HG02870 (cell line): ENCODE results near the gene MXD1.
"Not testable (repeated sequence)": the region's sequence is repeated elsewhere in the genome, so short reads cannot be mapped to it uniquely, and the experiment has no call there.

Experiments used
- ATAC-seq: cut with Tn5 transposase; IDR thresholded peaks from one replicate; pipeline ENCODE4 v1.9.1; 2021; ENCODE audit warnings: mild to moderate bottlenecking, moderate library complexity; ENCODE audit not compliant: unreplicated experiment

The MXD1 gene

DNA sequence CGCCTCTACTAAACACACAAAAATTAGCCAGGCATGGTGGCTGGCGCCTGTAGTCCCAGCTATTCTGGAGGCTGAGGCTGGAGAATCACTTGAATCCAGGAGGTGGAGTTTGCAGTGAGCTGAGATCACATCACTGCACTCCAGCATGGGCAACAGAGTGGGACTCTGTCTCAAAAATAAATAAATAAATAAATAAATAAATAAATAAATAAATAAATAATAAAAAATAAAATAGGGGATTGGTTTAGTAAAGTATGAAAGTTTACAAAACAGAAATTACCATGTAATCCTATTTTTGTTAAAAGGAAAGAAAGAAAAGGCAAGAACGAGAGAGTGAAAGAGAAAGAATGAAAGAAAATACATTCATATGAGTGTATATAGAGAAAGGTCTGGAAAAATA lies 35.8 kb downstream of the MXD1 start:
- not testable (repeated sequence) for ATAC-seq

DNA sequence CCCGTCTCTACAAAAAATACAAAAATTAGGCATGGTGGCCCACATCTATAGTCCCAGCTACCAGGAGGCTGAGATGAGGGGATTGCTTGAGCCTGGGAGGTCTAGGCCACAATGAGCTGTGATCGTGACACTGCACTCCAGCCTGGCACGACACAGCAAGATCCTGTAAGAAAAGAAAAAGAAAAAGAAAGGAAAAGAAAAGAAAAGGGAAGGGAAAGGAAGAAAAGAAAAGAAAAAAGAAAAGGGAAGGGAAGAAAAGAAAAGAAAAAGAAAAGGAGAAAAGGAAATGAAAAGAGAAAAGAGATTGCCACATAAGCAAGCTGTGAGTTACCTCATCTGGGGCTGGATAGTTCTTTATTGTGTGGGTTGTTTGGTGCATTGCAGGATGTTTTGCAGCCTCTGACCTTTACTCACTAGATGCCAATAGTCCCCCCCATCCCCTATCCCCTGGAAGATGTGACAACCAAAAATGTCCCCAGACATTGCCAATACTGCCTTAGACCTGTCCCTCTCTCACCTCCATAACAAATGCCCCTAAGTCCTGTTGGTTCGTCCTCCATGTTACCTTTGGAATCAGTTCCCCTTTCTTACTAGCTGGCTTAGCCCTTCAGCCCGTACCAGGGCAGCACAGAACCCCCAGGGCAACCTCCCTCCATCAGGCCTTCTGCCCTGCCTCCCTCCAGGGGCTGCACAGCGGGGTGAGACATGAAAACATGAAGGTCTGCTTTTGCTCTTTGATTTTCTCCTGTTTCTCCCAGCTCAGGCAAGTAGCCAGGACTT lies 37.6 kb downstream of the MXD1 start:
- ATAC-seq = no peak

DNA sequence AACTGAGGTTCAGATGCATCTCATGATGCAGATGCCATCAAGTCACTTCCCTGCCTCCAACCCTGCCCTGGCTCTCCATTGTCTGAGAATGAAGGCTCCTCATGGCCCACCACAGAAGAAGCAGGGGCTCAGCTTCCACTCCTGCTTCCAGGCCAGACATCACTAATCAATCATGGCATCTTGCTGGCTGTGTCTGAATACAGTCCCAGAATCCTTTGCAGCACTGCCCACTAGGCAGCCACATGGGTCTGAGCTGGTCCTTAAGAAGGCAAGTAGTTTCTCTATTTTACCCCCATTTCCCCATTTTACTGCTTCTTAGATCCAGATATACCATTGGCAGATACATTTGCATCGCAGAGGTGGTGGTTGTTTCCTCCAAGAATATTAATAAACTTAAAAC lies 39.2 kb downstream of the MXD1 start:
- ATAC-seq = no peak

DNA sequence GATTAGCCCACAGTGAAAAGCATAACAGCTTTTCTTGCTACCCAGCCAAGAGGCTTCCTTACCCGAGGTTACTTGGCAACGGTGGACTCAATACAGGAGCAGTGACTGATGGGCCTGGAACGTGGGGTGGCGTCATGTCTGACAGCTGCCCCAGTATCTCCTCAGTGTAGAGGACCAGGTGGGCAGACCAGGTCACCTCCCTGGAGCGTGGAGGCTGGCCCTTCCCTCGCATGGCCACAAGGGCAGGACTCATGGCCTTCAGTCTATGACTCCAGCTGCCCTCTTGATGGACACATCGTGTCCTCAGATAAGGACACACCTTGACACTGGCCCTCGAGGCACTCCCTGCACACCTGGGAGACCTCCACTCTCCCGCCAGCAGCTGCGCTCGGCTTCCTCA lies 40.1 kb downstream of the MXD1 start:
- ATAC-seq = no peak

DNA sequence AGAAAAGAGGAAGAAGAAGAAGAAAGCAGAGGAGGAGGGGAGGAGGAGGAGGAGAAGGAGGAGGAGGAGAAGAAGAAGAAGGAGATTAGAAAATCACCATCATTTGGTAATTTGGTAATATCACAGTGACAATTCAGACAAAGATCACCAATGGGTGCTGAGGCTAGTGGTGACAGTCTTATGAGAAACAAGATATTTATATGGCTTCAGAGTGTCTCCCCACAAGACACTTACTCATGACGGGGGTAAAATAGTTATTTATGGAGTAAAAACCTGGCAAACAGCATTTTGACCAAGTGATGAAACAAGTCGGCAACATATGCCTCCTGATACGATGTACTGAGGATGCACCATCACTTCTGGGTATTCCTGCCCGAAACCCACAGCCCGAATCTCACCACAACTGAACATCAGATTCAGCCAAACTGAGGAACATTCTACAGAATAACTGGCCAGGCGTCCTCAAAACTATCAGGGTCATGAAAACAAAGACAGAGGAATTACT lies 41.6 kb downstream of the MXD1 start:
- ATAC-seq = no peak

DNA sequence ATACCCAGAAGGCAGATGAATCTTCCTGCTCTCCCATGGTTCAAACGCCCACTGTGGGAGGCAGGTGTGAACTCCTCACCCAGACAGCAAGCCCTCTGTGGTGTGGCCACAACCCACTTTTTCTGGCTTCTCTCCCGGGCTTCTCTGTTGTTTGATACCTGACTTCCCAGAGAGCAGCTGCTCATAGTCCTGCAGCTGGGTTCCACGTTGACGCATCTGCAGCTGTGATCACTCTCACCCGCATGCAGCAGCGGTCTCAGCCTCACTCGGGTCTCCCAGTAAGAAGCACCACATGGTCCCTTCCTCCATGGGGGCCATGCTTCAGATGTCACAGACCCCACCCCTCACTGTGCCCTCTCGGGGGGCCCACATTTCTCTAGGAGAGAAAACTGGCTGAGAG lies 43.1 kb downstream of the MXD1 start:
- ATAC-seq = no peak

DNA sequence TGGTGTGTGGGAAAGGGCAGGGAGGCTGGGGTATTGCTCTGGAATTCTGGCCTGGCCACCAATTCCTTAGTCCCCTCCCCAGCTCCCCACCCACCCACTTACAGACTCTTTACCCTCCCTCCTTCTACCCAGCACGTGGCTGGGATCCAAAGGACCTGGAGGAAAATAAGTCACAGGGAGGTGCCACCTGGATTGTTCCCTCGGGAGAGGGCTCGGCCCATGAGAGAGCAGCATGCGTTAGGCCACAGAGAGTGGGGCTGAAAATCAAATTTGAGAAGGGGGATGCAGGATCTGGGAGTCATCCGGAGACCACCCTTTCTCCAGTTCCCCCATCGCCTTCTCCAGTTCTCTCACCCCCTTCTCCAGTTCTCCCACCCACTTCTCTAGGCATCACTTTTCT lies 43.6 kb downstream of the MXD1 start:
- no peak for ATAC-seq

DNA sequence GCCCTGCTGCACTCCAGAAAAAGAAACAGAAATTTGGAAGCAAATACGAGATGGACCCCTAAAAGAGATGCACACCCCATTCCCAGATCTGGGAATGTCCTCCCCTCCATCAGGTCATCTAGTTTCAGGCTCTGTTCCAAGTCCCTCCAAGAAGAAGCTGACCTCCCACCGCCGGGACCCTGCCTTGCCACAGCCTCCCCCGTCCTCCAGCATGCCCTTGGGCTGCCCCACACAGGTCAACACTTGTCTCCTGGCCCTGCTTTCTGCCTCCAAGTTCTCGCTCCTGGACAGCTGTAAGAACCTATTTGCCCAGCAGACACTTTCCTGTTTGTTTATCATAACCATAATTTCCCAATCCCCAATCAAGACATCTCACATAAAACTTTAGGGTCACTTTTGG lies 44.5 kb downstream of the MXD1 start:
- ATAC-seq = no peak

DNA sequence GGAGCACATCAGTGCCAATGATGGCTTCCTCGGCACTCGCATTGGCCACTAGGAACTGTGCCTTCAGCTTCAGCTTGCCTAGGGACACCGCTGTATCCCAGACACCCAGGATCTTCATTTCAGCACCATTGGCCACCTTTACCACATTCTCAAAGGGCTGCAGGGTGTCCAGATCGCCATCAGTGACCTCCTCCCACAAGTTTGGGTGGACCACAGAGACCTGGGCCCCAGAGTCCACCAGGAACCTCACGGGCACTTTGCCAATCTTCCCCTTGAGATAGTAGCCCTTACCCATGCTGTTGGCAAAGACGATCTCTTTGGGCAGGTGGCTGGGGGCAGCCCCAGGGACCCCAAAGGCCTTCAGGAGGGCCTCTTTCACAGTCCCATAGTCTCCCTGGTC lies 45.9 kb downstream of the MXD1 start:
- ATAC-seq = no peak

DNA sequence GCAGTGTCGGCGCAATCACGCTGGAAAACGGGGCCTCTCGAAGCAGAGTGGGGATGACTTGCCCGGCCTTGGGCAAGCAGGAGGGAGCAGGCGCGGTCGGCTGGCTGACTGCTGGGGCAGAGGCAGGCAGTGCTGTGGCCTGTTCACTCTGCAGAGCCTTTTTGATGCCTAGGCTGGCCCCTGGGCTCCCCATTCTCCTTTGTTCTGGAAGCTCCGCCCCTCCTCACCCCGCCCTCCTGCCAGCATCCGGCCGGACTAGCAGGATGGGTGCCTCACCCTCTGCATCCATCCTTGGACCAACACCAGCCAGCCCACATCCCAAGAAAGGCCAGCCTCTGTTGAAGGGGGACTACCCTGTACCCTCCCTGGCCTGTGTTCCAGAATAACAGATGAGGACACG lies 46.6 kb downstream of the MXD1 start, which contains the start of gene ASPRV1:
Gene ASPRV1, minus strand, starts transcription at position 136 of the 400 bp plus-strand sequence. CDS start 195 bp downstream, outside the sequence.
- no peak for ATAC-seq

DNA sequence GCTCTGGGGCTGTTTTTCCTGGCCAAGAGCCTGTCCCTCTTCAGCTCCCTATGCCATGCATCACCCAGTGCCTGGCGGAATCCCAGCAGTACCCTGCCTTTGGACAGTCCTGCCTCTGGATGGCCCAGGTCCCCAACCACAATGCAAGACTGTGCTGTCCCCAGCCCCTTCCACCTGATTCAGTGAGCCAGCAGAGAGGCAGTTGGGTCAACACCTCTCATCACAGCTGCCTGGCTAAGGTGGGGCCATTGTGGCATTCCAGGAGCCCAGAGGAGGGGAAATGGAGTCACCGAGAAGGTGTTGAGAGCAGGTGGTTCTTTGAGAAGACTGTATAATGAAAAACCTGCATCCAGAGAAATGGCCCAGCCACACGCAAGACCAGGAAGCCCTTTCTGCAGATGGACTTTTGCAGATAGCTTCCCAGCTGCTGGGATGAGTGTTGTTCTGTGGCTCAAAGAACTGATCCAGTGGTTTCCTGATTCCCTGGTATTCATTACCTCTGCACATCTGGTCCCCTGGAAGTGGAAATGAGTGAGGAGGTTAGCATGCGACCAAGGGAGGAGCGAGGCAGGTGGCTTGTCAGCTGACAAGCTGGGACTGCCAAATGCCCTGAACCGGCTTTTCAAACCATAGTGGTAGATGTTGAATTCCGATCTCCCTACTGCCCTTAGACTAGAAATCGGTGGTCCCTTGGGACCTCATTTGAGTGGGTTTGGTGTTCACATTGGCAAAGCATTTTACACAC lies 48.2 kb downstream of the MXD1 start:
- no peak for ATAC-seq

DNA sequence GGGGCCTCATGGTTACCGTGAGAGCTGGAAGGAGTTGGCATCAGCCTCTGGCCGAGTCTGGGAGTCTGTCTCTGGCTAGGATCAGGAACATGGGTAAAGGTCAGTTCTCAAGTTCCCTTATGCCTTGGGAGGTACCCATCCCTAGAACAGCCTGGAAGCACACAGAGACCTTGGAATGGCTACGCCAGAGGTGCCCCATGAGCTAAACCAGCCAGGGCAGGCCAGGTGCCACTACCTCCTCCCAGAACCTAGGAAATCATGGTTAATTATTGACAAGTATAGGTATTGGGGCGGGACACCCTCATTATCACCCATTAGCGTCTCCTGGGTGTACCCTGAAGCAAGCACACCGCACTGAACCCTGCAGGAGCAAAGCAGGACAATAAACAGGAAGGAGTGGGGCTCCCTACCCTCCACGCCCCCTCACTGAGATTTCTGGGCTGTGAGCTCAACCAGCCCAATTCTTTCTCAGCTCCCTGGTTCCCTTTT lies 49.5 kb downstream of the MXD1 start:
- no peak for ATAC-seq

DNA sequence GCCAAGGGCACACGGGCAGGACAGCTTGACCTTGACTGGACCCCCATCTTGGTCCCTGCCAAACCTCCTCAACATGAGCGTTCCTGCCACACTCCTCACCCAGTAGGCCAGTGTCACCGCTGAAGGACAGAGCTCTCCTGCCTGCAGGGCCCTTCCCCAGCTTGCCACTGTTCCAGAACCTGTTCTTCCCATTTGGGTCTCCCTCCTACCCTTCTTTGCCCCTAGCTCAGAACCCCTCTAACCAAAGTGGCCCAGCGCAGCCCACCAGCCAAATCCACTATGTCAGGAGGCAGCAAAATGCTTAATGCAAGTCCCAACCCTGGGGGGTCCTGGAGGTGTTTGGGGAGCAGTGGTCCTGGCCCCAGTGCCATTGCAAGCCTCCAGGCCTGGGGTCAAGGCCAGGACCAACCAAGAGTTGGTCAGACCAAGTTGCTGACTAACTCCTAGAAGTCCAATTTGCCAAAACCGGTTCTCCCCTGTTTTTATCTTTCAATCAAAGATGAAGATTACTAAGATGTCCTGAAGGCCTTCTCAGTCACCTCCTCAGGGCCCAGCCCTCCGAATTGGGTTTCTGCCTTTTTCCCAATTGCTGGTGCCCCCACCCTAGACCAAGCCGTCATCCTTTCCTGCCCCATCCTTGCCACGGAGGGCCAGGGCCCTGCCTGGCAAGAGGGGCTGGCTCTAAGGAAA lies 51.0 kb downstream of the MXD1 start:
- ATAC-seq = no peak

DNA sequence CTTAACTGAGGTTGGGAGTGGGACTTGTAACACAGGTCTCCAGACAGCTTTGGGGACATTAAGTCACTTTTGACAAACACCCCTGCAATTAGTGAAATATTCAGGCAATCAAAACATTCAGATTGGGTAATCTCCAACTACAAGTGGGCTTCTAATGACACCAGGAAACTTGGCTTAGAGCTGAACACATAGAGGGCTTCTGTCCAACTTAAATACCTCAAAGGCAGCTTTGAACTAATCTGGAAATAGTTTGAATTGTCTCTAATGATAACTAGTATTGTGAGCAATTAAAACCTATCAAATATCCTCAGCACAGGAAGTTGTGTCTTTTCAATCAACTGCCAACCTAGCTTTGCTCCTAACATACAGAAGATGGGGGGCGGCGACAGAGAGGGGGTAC lies 51.6 kb downstream of the MXD1 start:
- no peak for ATAC-seq

DNA sequence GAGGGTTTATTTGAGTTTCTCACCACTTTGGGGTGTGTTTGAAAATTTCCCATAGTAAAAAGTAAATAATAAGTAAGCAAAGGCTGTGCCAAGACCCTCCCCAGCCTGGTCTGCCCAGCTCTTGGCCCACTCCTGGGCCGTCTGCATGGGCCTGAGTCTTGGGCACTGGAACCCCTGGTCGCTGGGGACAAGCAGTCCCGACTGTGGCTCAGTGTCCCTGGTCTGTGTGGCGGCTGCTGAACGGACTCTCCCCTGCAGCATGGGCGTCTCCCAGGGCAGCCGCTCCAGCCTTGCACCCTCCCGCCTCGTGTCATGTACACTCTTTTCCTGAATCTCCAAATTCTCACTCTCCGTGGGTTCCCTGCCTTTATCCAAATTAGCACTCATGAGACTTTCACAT lies 53.7 kb downstream of the MXD1 start:
- ATAC-seq = no peak

DNA sequence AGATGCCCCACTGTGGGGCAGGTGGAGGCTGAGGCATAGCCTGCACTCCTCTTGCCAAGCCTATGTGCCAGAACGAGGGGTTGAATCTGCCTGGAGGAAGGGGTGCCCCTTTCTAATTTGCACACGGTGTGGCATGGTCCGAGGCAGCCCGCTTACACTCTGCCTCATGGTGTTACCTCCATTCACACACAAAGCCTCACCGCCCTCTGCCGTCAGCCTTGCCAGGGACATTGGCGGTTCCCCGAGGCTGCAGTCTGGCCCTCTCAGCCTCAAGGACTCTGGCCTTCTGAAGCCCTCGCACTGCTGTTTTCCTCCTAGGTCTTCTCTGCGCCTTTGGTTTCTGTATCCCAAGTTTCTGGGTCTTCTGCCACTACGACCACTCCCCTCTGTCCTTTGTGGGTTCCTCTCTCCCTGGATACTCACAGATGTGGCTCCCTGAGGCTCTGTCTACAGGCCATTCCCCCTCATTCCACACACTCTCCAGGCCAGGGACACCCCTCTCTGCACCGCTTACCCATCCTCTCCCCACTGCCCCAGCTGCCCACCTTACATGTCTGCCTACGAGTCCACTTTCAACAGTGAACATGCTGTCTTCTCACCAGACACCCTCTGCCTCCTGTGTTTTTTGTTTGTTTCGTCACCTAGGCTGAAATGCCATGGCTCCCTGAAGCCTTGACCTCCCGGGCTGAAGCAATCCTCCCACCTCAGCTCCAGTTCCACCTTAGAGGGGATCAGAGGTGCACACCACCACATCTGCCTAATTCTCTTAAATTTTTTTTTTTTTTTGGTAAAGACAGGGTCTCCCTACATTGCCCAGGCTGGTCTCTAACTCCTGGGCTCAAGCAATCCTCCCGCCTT lies 54.4 kb downstream of the MXD1 start:
- ATAC-seq = no peak

DNA sequence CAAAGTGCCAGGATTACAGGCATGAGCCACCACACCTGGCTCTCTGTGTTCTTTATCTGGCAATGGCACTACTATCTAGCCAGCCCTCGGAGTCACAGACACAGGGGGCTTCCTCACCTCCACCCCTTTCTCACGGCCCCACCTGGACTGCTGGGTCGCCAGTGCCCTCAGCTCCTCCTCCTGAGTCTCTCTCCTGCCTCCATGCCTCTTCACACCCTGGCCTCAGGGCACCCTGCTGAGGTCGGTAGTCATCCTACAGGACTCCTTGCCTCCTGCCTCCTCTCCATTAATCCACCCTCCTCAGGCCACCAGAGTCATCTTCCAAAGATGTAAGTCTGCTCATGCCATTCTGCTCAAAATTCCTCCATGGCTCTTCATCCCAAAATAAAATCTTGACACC lies 55.1 kb downstream of the MXD1 start:
- ATAC-seq = no peak

DNA sequence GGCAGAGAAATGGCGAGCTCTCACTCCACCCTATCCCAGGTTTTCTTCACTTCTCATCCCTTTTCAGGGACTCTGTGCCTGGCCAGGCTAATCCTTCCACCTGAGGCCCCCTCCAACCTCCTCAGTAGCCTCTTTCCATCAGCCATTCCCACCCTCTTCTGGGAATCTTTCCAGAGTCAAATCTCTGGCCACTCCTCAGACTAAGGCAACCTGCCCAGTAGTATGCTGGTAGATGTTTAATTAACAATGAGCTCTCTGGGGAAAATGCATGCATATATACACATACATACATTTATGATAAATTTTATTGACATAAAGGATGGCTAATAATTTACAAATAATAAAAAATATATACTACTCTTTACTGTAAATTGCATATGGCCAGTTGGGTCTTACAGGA lies 57.9 kb downstream of the MXD1 start:
- ATAC-seq = no peak

DNA sequence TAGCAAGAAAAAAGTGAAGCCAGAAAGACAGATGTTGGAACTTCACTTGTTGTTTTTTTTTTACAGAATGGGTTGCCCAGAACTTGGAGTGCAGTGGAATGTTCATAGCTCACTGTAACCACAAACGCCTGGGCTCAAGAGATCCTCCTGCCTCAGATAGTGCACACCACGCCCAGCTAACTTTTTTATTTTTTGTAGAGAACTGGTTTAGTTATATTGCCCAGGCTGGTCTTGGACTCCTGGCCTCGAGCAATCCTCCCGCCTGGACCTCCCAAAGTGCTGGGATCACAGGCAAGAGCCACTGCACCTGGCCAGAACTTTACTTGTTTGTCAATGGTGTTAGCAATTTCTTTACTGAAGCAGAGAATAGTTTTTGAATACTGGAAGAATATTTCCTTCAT lies 58.4 kb downstream of the MXD1 start:
- ATAC-seq = no peak

DNA sequence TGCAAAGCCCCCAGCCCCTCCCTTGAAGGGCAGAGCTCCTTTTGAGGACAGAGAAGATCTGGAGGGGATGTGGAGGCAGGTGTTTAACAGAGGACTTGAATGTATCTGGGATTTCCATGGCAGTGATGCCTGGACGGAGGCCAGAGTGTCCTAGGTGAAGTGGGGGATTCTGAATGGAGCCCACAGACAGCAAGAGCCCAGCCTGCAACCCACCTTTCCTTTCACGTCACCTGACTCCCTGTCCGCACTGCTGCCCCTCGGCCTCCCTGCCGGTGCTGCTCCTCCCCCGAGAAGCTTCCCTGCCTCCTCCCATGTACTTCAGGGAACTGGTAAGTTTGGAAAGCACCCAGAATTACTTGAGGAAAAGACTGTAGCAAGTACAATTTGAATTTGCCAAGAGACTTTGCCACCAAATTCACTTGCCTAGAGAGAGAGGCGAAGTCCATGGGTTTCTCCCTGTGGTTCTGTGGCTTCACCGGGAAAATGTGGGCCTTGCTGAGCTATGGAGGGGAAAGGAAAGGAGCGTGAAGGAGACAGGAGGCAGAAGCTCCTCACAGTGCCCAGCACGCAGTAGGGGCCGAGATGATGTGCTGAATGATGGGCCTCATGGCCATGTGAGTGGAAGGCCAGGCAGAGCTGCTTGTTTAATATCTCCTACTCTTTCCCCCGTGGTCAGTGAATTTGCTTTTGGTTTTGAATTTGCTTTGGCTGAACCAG lies 60.4 kb downstream of the MXD1 start:
- no peak for ATAC-seq
